PC-3 (cell line): ENCODE measurements around the gene URB1. TPM values are rescaled to one million over a fixed set of nuclear protein-coding genes. Genes with fewer than 3 reads are reported as not detected.
A peak's percentile ranks its signal among the peaks of the same experiment; 100 is the strongest.

Source experiments
- ATAC-seq: fragments of 200-7000 bp; cut with Tn5 transposase; 2 replicates; pipeline ENCODE4 v1.9.1; 2020; ENCODE audit warnings: mild to moderate bottlenecking, moderate library complexity
- BruUV-seq: library from RNA; stranded (reverse); fragments of 400-500 nt; replicated peaks from 2 replicates; lab custom pipeline; 2021; lab: Mats Ljungman, UMichigan
- CTCF ChIA-PET: fragments of 300-600 bp; sonication (Branson Sonifier 250); formaldehyde crosslinking; loops from one replicate; lab custom pipeline; 2022; ENCODE audit warnings: antibody characterized with exemption; lab: Charles Lee
- POLR2A ChIA-PET: fragments of 300-600 bp; sonication (Branson Sonifier 250); formaldehyde crosslinking; loops from one replicate; lab custom pipeline; 2022; ENCODE audit warnings: antibody characterized with exemption; ENCODE audit not compliant: unreplicated experiment; lab: Charles Lee
- DNase-seq: peaks from one replicate; pipeline ENCODE4 v3.0.0-alpha.2; 2015
- H2AFZ ChIP-seq: fragments of 300-600 bp; sonication (generic); 2 replicates; pipeline ENCODE4 v1.6.0; 2016; ENCODE audit warnings: antibody characterized with exemption, low read length
- H3F3A ChIP-seq: fragments of 300-600 bp; sonication (generic); one replicate; pipeline ENCODE4 v1.6.0; 2017; ENCODE audit warnings: antibody characterized with exemption, low read length, control low read depth, mild to moderate bottlenecking; ENCODE audit not compliant: unreplicated experiment
- H3K27ac ChIP-seq: fragments of 300-600 bp; sonication (generic); 2 replicates; pipeline ENCODE4 v1.5.1; 2016; ENCODE audit warnings: mild to moderate bottlenecking, low read length
- H3K27me3 ChIP-seq: fragments of 300-600 bp; sonication (generic); 2 replicates; pipeline ENCODE4 v1.6.1; 2016; ENCODE audit warnings: low read length, mixed read lengths
- H3K36me3 ChIP-seq: fragments of 300-600 bp; sonication (generic); 2 replicates; pipeline ENCODE4 v1.6.1; 2016; ENCODE audit warnings: low read depth, mixed run types, low read length, mixed read lengths
- H3K4me1 ChIP-seq: fragments of 300-600 bp; sonication (generic); 2 replicates; pipeline ENCODE4 v1.5.1; 2016; ENCODE audit warnings: low read length; ENCODE audit not compliant: insufficient read depth
- H3K4me2 ChIP-seq: fragments of 300-600 bp; sonication (generic); 2 replicates; pipeline ENCODE4 v1.6.0; 2016; ENCODE audit warnings: low read length
- H3K4me3 ChIP-seq: fragments of 300-600 bp; sonication (generic); 2 replicates; pipeline ENCODE4 v1.5.1; 2016; ENCODE audit warnings: mild to moderate bottlenecking, low read length, mixed read lengths
- H3K79me2 ChIP-seq: fragments of 300-600 bp; sonication (generic); 2 replicates; pipeline ENCODE4 v1.6.1; 2017; ENCODE audit warnings: low read length, mixed read lengths
- H3K9ac ChIP-seq: fragments of 300-600 bp; sonication (generic); 2 replicates; pipeline ENCODE4 v1.6.0; 2016; ENCODE audit warnings: mild to moderate bottlenecking, low read length
- H3K9me2 ChIP-seq: fragments of 300-600 bp; sonication (generic); replicated peaks from 2 replicates; pipeline ENCODE4 v1.6.1; 2016; ENCODE audit warnings: mixed run types, low read length, mixed read lengths
- H3K9me3 ChIP-seq: fragments of 300-600 bp; sonication (generic); 2 replicates; pipeline ENCODE4 v1.6.1; 2016; ENCODE audit warnings: low read length, mixed read lengths
- H4K20me1 ChIP-seq: fragments of 300-600 bp; sonication (generic); 2 replicates; pipeline ENCODE4 v1.6.1; 2016; ENCODE audit warnings: low read length, mixed read lengths
- CTCF ChIP-seq: fragments of 300-600 bp; sonication (generic); conservative IDR thresholded peaks from 2 replicates; pipeline ENCODE4 v1.5.1; 2017; ENCODE audit warnings: antibody characterized with exemption, low read depth, mild to moderate bottlenecking, low read length
- EZH2 ChIP-seq: fragments of 300-600 bp; sonication (generic); IDR thresholded peaks from one replicate; pipeline ENCODE4 v1.6.1; 2017; ENCODE audit warnings: antibody characterized with exemption, mild to moderate bottlenecking, low read length; ENCODE audit not compliant: unreplicated experiment
- EZH2phosphoT487 ChIP-seq: fragments of 300-600 bp; sonication (generic); IDR thresholded peaks from 2 replicates; pipeline ENCODE4 v1.6.1; 2018; ENCODE audit warnings: mild to moderate bottlenecking, antibody characterized with exemption, low read length, borderline replicate concordance
- intact Hi-C: fragments of 100-400 bp; cut with micrococcal nuclease; formaldehyde crosslinking; loops from 2 replicates; pipeline ENCODE4 v1.9.0; 2023
- total RNA-seq: library from RNA; depleted of rRNA; stranded (reverse); fragments of >200 nt; gene quantifications from 2 replicates; pipeline ENCODE4 v1.2.3, GENCODE V29; 2014

The URB1 gene
- total RNA-seq, 1 experiment from 2014 or later = 27.8 TPM

DNA sequence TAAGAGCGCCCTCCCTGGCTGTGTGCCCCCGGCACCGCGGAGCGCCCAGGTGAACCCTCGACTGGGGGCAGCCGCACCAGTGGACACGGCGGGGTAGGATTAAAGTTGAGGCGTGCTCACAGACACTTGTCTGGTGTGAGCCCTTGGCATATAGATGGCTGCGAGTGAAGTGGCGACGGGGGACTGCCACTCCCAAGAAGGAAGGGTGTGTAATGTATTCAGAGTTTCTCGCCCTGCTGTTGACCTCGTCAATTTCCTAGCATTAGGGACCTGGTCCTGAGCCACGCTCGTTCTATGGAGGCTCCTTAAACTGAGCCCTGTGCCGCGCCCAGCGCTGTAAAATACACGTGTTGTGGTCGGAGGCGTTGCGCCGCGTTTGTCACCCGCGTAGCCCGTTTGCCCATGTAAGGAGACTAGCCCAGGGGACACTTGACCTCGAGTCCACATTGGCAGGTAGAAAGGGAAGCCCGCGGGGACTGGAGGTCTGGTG lies 20.2 kb upstream of the URB1 start:
- ChIA-PET POLR2A (interaction anchor here (0.6 kb wide), 1 partner anchor 133 kb away, joined by 3 read pairs; no protein-coding TSS in a partner anchor), CTCF (interaction anchor here (2.2 kb wide), 1 partner anchor 188 kb away, joined by 24 read pairs; no protein-coding TSS in a partner anchor)
- intact Hi-C loops = loop anchor here (5.0 to 10.0 kb wide), 2 partner anchors 64 to 362 kb away; partner anchors contain the start of gene PAXBP1
- ATAC-seq (peak; percentile 25), DNase-seq (peak; percentile 65)
- peak; percentile 43; the same call in 1 of the 2 replicates for TF ChIP-seq CTCF
- no peak for TF ChIP-seq EZH2phosphoT487
- no peaks in the 10 kb centered on the region for H3K9me3 ChIP-seq
- H3K36me3 ChIP-seq = no peaks in the 10 kb centered on the region
- H2AFZ ChIP-seq = peak overlapping the region; percentile 92
- BruUV-seq = no TSS peak
- peak overlapping the region; percentile 89 for H3K9ac ChIP-seq
- no peaks in the 10 kb centered on the region for H3K9me2 ChIP-seq
- H3F3A ChIP-seq = peaks cover 7% of the 10 kb centered on the region
- peak overlapping the region; percentile 65 for H3K27ac ChIP-seq
- H3K79me2 ChIP-seq = peaks cover 47% of the 10 kb centered on the region
- peaks cover 28% of the 10 kb centered on the region for H3K4me1 ChIP-seq
- peak overlapping the region; percentile 90 for H3K4me3 ChIP-seq
- H4K20me1 ChIP-seq = no peaks in the 10 kb centered on the region
- H3K4me2 ChIP-seq = peak overlapping the region; percentile 99
- no peaks in the 10 kb centered on the region for H3K27me3 ChIP-seq

- Histone ChIP-seq H2AFZ (peak within 1 kb of the TSS; percentile 92), H3K79me2 (peaks cover 41% of the 10 kb centered on the region), H3K36me3 (no peaks in the 10 kb centered on the region), H3K27ac (peak within 1 kb of the TSS; percentile 65), H3K4me3 (peak within 1 kb of the TSS; percentile 90), H3K9ac (peak within 1 kb of the TSS; percentile 89), H3F3A (peaks cover 7% of the 10 kb centered on the region), H3K4me2 (peak within 1 kb of the TSS; percentile 99), H3K9me2 (no peaks in the 10 kb centered on the region), H3K27me3 (no peaks in the 10 kb centered on the region), H4K20me1 (no peaks in the 10 kb centered on the region), H3K9me3 (no peaks in the 10 kb centered on the region), H3K4me1 (peaks cover 28% of the 10 kb centered on the region)
- TF ChIP-seq EZH2 (no peak), EZH2phosphoT487 (peak; percentile 93)
- no TSS peak for BruUV-seq
- DNase-seq (peak; percentile 71), ATAC-seq (peak; percentile 54)
- intact Hi-C loops = loop anchor here (5.0 to 10.0 kb wide), 2 partner anchors 65 to 362 kb away; partner anchors contain the start of gene PAXBP1
- POLR2A ChIA-PET = no interaction called here
- CTCF ChIA-PET = interaction anchor here (0.6 kb wide), 1 partner anchor 44 kb away, joined by 3 read pairs; no protein-coding TSS in a partner anchor
Measured at GRCh38 chr21:32412162-32413014, 19.6 kb upstream of the URB1 start, which contains the start of gene EVA1C. TSS of gene EVA1C (plus strand) at chr21:32412706. CDS start at chr21:32412854, 148 bp downstream.
